ENCODE measurements around the gene PUSL1. TPM values are rescaled to one million over a fixed set of nuclear protein-coding genes. Genes with fewer than 3 reads are reported as not detected.
"Not testable (repeated sequence)": the region's sequence is repeated elsewhere in the genome, so short reads cannot be mapped to it uniquely, and the experiment has no call there.

Gene PUSL1
- total RNA-seq, 2 experiments from 2014 or later, result 31.7 to 34.2 TPM

DNA sequence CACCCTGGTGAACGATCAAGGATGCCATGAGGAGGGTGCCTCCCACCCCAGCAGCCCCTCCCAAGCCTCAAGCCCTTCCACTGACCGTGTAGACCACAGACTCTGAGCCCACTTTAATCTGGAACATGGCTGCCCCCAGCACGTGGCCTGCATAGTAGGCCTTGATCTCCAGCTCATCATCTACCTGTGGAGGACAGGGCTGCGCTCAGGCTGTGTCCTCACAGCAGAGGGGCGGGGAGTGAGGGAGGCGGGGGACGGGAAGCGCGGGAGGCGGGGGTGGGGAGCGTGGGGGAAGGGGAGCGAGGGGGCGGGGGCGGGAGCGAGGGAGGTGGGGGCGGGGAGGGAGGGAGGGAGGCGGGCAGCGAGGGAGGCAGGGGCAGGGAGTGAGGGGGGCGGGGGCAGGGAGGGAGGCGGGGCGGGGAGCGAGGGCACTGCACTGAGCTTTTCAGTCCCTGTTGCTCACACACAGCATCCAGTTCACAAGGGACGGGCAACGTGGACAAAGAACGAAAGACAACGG lies 7.1 kb downstream of the PUSL1 start:
- CTCF ChIA-PET, result interaction anchor here (1.0 kb wide), 1 partner anchor 193 kb away, joined by 3 read pairs; no protein-coding TSS in a partner anchor

DNA sequence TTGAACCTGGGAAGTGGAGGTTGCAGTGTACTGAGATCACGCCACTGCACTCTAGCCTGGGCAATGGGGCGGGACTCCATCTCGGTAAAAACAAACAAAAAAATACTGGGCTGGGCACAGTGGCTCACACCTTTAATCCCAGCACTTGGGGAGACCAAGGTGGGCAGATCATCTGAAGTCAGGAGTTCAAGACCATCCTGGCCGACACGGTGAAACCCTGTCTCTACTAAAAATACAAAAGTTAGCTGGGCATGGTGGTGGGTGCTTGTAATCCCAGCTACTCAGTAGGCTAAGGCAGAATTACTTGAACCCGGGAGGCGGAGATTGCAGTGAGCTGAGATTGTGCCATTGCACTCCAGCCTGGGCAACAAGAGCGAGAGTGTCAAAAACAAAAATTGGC lies 7.8 kb downstream of the PUSL1 start:
- CTCF ChIA-PET, POLR2A ChIA-PET: not testable (repeated sequence)

More for the DNA sequence above, 7.1 kb downstream of the PUSL1 start:
- POLR2A ChIA-PET, result no interaction called here

DNA sequence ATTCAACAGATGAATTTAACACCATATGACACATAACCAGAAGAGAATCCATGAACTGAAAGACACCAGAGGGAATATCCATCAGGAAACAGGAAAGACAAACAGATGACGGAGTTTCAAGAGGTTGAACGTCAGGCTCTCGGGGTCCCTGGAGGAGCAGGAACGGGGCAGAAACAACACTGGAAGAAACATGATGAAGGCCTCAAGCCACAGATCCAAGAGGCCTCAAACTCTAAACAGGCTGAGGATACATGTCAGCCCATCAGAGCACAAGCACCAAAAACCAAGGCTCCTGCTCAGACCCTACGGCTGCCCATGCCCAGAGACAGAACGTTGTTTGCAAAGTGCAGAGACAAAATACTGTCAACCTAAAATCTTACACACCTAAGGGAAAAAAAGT lies 9.0 kb downstream of the PUSL1 start:
- ChIA-PET POLR2A (interaction anchor here (0.6 kb wide), 1 partner anchor 182 kb away, joined by 4 read pairs; no protein-coding TSS in a partner anchor), CTCF (no interaction called here)

DNA sequence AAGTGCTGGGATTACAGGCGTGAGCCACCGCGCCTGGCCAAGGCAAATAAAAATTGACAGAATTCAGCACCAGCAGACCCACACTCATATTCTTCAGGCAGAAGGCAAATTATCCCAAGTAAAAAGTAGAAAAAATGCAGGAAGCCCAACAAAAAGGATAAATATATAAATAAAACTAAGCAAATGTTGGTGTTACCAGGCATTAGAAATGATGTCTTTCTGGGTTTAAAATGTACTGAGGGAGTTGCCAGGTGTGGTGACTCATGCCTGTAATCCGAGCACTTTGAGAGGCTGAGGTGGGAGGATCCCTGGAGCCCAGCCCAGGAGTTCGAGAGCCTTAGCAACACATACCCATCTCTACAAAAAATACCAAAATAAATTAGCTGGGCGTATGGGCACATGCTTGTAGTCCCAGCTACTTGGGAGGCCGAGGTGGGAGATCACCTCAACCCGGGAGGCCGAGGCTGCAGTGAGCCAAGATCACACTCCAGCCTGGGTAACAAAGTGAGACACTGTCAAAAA lies 9.8 kb downstream of the PUSL1 start:
- CTCF ChIA-PET, result no interaction called here
- POLR2A ChIA-PET, result no interaction called here

DNA sequence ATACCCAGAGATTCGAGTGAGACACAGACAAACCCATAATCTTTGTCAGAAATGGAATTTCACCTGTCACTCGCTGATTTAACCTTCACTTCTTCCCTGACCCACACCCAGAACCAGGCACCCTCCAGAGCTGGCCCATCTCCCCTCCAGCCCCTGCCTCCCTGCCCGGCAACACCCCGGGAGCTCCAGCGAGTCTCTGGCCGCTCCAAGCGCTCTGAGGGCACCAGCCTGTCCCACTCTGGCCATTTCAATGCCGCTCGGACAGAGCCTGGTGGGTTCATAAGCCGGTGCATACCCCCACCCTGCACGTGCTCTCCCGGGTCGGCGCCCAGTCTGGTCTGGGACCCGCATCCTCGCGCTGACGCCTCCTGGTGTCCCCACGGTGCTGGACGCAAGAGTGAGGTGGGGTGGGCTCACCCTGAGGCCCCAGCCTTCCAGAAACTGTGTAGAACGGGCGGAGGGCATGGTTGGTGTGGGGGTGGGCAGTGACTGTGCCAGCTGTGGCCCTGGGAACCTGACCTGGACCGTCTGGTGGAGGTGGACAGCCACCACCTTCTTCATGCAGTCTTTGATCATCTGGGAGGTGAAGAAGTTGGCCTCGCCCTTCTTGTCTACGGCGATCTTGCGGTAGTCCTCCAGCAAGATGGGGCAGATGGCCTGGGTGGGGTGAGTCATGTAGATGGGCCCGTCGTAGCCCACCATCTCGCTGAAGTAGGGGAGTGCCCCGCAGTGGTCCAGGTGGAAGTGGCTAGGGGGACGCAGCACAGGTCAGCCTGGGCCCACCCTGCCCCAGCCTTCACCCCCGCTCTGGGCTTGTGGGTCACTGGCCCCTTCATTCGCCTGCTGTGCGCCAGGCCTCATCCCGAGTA lies 10.6 kb downstream of the PUSL1 start:
- ChIA-PET POLR2A (interaction anchor here (0.6 kb wide), 1 partner anchor 13 kb away, joined by 3 read pairs; no protein-coding TSS in a partner anchor), CTCF (no interaction called here)

DNA sequence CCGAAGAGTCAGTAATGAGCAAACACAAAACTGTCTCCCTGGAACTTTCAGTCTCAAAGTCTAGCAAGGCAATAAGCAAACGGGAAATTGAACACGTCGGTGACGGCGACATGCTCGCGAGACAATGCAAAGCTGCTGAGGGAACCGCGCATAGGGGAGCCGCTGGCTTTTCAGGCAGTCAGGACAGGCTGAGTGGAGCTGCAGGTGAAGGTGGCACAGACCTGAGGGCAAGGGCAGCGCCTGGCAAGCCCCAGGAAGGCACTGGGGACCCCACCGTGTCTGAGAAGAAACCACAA lies 11.2 kb downstream of the PUSL1 start:
- CTCF ChIA-PET, result no interaction called here

DNA sequence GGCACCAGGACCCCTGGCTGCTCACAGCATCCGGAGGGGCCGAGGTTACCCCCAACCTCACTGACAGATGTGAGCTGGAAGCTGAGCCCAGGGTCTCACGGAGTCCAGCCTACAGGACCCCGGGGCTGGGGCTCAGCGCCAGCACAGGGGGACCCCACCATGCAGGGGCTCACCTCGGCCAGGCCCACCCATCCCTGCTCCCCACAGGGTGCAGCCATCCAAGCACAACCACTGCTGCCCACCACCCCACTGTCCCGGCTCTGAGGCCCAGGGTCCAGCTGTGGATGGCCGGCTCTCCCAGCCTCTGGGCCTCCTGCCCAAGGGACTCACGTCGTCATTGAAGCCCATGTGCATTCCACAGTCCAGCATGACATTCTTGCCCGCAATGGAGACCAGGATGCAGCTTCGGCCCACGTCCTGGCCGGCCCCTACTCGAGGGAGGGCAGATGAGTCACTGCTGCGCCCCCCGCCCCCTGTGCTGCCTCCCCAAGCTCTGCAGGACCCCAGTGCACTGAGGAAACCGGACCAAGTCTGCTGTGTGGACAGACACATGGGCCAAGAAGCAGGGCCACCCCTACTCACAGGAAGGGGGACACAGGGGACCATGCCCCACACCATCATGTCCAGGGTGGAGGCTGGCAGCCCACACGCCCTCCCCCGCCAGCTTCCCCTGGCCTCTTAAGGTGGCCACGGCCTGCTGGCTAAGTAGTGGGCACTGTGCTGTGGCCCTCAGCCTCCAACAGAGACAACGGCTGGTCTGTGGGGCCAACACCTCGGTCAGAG lies 12.5 kb downstream of the PUSL1 start:
- ChIA-PET POLR2A (no interaction called here), CTCF (interaction anchor here (1.3 kb wide), 1 partner anchor 53 kb away, joined by 4 read pairs; no protein-coding TSS in a partner anchor)

More for the DNA sequence above, 11.2 kb downstream of the PUSL1 start:
- POLR2A ChIA-PET, result interaction anchor here (0.6 kb wide), 1 partner anchor 14 kb away, joined by 3 read pairs; no protein-coding TSS in a partner anchor

DNA sequence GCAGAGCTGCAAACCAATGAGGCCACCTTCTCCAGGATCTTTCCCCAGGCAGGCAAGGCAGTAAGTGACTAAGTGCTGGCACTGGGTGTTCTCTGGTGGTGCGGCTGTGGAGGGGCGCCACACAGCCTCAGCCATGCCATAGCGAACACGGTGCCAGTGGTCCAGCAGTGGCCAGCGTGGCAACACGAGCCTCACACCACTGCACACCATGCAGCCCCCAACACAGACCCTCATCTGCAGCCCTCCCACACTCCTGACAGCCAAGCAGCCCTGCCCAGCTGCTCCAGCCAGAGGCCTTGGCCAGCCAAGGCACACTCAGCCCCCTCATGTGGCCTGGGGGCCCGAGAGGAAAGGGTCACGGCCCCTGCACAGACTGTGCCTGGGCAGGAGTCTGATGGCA lies 13.1 kb downstream of the PUSL1 start:
- ChIA-PET POLR2A (no interaction called here), CTCF (interaction anchor here (0.6 to 1.3 kb wide), 2 partner anchors 10 to 52 kb away, joined by 3 to 4 read pairs; no protein-coding TSS in a partner anchor)

DNA sequence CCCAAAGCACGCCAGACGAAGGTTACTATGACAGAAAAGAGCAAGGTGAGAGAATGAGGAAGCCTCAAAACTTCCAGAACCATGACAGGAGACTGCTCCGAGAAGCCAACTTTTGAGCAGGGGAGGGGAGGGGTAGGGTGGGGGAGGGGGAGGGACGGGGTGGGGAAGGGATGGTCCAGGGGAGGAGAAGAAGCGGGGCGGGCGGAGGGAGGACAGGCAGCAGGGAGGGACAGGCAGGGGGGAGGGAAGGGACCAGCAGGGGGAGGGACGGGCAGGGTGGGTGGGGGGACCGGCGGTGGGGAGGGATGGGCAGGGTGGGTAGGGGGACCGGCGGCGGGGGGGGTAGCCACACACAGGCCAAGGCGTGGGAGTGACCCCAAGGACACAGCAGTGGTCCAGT lies 14.0 kb downstream of the PUSL1 start:
- POLR2A ChIA-PET, result no interaction called here
- CTCF ChIA-PET, result no interaction called here

DNA sequence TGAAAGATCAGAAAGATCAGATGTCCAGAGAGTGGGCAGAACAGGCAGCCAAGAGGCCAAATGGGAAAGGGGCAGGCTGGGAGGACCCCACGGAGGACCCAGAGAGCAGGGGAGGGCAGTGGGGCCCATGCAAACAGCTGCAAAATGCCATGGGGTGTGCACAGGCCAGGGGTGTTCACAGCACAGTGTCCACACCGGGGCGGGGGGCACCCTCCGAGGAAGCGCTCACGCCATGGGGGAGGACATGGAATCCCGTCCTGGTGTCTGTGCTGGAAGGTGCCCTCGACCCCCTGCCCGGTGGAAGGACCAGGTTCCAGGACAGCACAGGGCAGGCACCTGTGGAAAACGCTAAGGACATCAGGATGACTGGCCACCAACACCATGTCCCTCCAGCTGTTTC lies 14.6 kb downstream of the PUSL1 start:
- CTCF ChIA-PET, result no interaction called here
- POLR2A ChIA-PET, result no interaction called here

DNA sequence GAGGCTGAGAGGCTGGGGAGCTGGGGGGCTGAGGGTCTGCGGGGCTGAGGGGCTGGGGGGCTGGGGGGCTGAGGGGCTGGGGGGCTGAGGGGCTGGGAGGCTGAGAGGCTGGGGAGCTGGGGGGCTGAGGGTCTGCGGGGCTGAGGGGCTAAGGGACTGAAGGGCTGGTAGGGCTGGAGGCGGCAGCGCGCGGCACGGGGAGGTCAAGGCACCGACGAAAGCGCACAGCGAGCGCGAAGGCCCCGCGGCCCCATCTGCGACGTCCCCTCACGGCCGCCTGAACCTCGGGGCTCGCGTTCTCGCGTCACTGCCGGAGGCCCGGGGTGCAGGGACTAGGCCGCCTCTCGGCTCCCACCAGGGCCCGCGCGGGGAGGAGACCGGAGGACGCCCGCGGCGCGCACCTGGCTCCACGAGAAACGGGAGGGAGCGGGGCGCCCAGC lies 15.7 kb downstream of the PUSL1 start:
- CTCF ChIA-PET, result no interaction called here

DNA sequence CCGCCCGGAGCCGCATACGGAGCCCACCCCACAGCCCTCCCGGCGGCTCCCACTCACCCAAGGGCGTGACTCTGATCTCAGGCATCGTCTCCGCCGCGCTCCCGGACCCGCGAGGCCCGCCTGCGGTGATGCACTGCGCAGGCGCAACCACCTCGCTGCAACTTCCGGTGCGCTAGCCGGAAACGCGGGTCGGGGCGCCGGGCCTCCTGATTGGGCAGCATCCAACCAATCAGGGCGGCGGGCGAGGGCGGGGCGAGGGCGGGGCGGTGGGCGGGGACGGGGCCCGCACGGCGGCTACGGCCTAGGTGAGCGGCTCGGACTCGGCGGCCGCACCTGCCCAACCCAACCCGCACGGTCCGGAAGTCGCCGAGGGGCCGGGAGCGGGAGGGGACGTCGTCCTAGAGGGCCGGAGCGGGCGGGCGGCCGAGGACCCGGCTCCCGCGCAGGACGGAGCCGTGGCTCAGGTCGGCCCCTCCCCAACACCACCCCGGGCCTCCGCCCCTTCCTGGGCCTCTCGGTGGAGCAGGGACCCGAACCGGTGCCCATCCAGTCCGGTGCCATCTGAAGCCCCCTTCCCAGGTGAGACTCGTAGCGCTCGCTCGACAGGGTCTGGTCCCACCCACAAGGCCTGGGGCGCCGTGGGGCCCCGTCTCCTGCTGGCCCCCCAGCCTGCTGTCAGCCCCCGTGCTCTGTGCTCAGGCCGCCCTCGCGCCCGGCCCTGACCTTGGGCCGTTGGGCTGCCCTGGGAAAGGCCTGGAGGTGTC lies 16.3 kb downstream of the PUSL1 start, which contains the start of the genes CPTP and INTS11:
Gene CPTP, plus strand, starts transcription at position 279 of the 764 bp plus-strand sequence. CDS start 2,109 bp downstream, outside the sequence.
Gene INTS11, minus strand, starts transcription at position 137 of the 764 bp plus-strand sequence. Its CDS starts 52 bp downstream, at position 85.
- CTCF ChIA-PET, result no interaction called here
- POLR2A ChIA-PET, result interaction anchor here (1.0 kb wide), 1 partner anchor 15 kb away, joined by 3 read pairs; no protein-coding TSS in a partner anchor

More for the DNA sequence above, 15.7 kb downstream of the PUSL1 start:
- POLR2A ChIA-PET, result interaction anchor here (0.6 kb wide), 1 partner anchor 355 kb away, joined by 3 read pairs; no protein-coding TSS in a partner anchor

DNA sequence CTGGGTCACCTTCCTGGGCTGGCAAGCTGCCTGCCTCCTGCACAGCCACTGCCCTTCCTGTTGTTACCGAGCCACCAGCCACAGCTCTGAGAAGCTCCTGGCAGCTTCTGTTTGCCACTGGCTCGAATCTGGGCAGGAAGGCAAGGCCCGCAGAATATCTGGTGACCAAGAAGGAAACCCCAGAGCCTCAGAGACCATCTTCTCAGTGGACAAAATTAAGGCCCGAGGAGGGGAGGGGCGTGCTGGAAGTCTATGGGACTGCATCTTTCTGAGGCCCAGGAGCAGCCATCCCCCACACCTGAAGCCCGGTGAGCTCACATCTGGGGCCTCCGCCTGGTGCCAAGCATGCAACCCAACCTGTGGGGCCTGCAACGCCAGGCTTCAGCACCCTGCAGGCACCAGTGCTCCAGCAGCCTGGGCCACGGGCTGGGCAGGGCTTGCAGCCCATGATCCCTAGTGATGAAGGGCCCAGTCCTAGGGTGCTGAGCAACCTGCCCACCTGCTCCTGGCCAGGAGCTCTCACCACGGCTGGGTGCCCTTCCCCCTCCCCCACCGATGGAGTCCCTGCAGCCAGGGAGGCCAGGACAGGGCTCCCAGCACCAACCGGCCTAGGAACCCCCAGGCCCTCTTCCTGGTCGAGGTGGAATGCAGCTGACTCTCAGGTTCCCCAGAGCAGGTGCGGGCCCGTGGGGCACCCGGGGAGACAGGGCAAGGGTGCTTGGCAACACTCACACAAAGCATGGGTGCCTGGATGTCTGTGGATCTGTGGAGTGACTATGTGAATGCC lies 17.1 kb downstream of the PUSL1 start:
- ChIA-PET CTCF (interaction anchor here (0.6 to 0.8 kb wide), 2 partner anchors 25 to 48 kb away, joined by 3 to 4 read pairs; no protein-coding TSS in a partner anchor), POLR2A (interaction anchor here (1.0 kb wide), 1 partner anchor 16 kb away, joined by 3 read pairs; no protein-coding TSS in a partner anchor)

DNA sequence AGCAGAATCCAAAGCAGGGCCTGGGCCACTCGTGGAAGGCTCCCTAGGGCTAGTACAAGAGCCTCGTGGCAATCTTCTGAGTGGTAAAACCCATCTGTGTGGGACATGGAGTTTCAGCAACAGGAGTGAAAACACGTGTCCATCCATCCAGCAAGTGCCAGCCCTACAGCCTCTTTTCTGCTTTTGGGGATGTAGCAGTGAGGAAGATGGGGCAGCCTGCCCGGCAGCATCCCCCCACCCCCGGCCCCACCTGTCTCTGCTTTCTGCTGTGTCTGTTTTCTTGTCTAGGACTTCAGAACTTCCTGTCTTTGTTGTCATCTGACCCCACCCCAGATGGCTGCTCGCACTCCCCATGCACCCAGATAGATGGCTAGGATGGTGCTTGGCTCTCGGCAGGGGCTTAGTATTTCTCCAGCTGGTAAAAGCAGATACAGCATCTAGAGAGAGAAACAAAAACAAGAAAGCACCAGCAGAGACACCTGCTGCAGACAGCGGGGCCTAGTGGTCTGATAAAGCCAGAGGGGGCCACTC lies 17.7 kb downstream of the PUSL1 start:
- ChIA-PET CTCF (interaction anchor here (0.8 kb wide), 1 partner anchor 48 kb away, joined by 3 read pairs; no protein-coding TSS in a partner anchor), POLR2A (interaction anchor here (1.0 kb wide), 1 partner anchor 16 kb away, joined by 3 read pairs; no protein-coding TSS in a partner anchor)

DNA sequence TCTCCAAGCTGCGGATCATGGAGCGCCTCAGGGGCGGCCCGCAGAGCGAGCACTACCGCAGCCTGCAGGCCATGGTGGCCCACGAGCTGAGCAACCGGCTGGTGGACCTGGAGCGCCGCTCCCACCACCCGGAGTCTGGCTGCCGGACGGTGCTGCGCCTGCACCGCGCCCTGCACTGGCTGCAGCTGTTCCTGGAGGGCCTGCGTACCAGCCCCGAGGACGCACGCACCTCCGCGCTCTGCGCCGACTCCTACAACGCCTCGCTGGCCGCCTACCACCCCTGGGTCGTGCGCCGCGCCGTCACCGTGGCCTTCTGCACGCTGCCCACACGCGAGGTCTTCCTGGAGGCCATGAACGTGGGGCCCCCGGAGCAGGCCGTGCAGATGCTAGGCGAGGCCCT lies 18.9 kb downstream of the PUSL1 start:
- POLR2A ChIA-PET, result no interaction called here
- CTCF ChIA-PET, result no interaction called here

DNA sequence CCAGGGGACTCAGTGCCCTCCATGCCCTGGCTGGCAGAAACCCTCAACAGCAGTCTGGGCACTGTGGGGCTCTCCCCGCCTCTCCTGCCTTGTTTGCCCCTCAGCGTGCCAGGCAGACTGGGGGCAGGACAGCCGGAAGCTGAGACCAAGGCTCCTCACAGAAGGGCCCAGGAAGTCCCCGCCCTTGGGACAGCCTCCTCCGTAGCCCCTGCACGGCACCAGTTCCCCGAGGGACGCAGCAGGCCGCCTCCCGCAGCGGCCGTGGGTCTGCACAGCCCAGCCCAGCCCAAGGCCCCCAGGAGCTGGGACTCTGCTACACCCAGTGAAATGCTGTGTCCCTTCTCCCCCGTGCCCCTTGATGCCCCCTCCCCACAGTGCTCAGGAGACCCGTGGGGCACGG lies 19.9 kb downstream of the PUSL1 start:
- ChIA-PET POLR2A (no interaction called here), CTCF (no interaction called here)

DNA sequence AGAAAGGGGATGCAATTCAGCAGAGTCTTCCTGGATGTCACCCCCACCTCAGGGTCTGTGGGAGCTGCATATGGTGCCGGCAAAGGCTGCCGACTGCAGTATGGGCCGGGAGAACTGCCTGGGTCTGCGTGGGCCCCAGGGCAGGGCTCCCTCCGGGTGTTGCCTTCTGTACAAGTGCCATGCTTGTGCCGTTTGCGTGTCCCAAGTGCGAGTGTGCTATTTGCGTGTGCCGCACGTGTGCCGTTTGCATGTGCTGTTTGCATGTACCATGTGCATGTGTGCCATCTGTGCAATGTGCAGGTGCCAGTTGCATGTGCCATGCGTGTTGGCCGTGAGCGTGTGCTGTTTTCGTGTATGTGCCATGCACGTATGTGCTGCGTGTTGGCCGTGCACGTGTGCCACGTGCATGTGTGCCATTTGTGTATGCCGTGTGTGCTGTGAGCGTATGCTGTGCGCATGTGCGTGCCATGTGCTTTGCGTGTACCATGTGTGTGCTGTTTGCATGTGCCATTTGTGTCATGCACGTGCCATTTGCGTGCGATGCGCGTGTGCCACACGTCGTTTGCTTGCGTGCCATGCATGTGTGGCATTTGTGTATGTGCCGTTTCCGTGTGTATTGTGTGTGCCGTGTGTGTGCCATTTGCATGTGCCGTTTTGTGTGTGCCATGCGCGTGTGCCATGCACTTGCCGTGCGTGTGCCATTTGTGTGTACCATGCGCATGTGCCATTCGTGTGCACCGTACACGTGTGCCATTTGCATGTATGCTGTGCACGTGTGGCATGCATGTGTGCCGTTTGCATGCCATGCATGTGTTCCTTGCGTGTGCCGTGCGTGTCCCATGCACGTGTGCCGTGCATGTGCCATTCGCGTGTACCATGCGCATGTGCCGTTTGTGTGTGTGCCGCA lies 21.2 kb downstream of the PUSL1 start:
- ChIA-PET CTCF (no interaction called here), POLR2A (no interaction called here)

All from activated CD8-positive, alpha-beta memory T cell treated with anti-CD3 and anti-CD28 coated beads for 36 hours (primary cell).